C4-2B (cell line): Measurements from ENCODE around the gene NFIA.

Experiments used
- CTCF ChIP-seq: fragments of 450-650 bp; conservative IDR thresholded peaks from 2 replicates; pipeline ENCODE4 v1.5.1; 2017; ENCODE audit warnings: mild to moderate bottlenecking
- ZFX ChIP-seq: fragments of 450-650 bp; IDR thresholded peaks from 2 replicates; pipeline ENCODE4 v1.6.1; 2017

GRCh38 chr1:61273167-61273705 is 190.9 kb downstream of the NFIA start:
- TF ChIP-seq CTCF = no peak
- TF ChIP-seq ZFX = no peak
